Measurements from ENCODE around the gene DST.

The DST gene

DNA sequence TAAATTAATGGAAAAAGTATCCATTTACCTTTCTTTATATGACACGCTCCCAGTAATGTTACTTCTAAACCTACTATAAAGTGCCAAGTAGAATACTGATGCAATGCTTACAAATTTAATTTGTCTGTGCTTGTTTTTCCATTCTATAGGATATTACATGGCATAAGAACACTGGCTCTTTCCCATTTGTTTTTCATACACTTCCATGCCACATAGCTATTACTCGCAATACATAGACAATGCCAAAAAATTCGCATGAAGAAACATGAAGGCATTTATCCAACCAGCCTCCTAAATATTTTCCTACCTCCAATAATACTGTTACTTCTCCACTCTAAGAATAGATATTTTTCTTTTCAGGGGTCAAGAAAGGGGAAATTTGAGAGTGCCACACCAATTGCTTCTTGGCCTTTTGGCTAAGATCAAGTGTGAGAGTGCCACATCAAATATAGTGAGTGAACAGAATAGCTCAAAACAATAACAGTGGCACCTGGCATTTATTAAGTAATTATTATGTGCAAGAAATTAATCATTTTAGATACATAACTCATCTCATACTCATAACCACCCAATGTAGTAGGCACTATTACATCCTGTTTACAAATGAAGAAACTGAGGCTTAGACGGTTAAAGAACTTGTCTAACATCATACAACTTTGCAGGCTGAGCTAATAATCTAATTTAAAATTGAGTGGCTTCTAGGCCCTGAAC lies 845 bp upstream of the DST start:
- Histone ChIP-seq H3K9me2 (replicated peaks; ENCODE audit: control insufficient read depth, low read length) (no peaks in the 10 kb centered on the region), H3F3A (ENCODE audit: control insufficient read depth, insufficient read depth) (no peaks in the 10 kb centered on the region), H3K79me2 (ENCODE audit: control insufficient read depth, low read length) (no peaks in the 10 kb centered on the region), H3K4me3 (ENCODE audit: low read length) (no peak overlapping the region), H4K20me1 (ENCODE audit: control insufficient read depth, insufficient read depth, low read depth, low read length) (no peaks in the 10 kb centered on the region), H3K27me3 (ENCODE audit: control insufficient read depth, low read length) (no peaks in the 10 kb centered on the region), H3K4me1 (ENCODE audit: control insufficient read depth, low read length) (no peaks in the 10 kb centered on the region), H3K4me2 (ENCODE audit: low read length) (no peak overlapping the region), H3K9me3 (ENCODE audit: control insufficient read depth, insufficient read depth, low read length) (no peaks in the 10 kb centered on the region), H3K36me3 (ENCODE audit: control insufficient read depth, low read length) (0 out of 2 replicates have a peak, but pooled peaks cover 6% of the 10 kb centered on the region), H3K27ac (ENCODE audit: low read depth, low read length) (no peak overlapping the region)
- no peak for TF ChIP-seq EZH2phosphoT487 (IDR thresholded peaks at IDR 0.05; ENCODE audit: borderline replicate concordance, low read length)
- TF ChIP-seq CTCF (IDR thresholded peaks at IDR 0.05; ENCODE audit: low read depth, low read length, poor library complexity, severe bottlenecking), result no peak

GRCh38 chr6:56640374-56640773 lies 2.3 kb downstream of the DST start:
- Histone ChIP-seq H3K9me3 (ENCODE audit: control insufficient read depth, insufficient read depth, low read length) (no peaks in the 10 kb centered on the region), H3K27ac (ENCODE audit: low read depth, low read length) (no peak overlapping the region), H3K36me3 (ENCODE audit: control insufficient read depth, low read length) (0 out of 2 replicates have a peak, but pooled peaks cover 5% of the 10 kb centered on the region), H4K20me1 (ENCODE audit: control insufficient read depth, insufficient read depth, low read depth, low read length) (no peaks in the 10 kb centered on the region), H3K9me2 (replicated peaks; ENCODE audit: control insufficient read depth, low read length) (no peaks in the 10 kb centered on the region), H3K4me1 (ENCODE audit: control insufficient read depth, low read length) (no peaks in the 10 kb centered on the region), H3K27me3 (ENCODE audit: control insufficient read depth, low read length) (no peaks in the 10 kb centered on the region), H3K4me2 (ENCODE audit: low read length) (no peak overlapping the region), H3K4me3 (ENCODE audit: low read length) (no peak overlapping the region), H3K79me2 (ENCODE audit: control insufficient read depth, low read length) (no peaks in the 10 kb centered on the region), H3F3A (ENCODE audit: control insufficient read depth, insufficient read depth) (no peaks in the 10 kb centered on the region)
- TF ChIP-seq EZH2phosphoT487 (IDR thresholded peaks at IDR 0.05; ENCODE audit: borderline replicate concordance, low read length), result no peak
- TF ChIP-seq CTCF (IDR thresholded peaks at IDR 0.05; ENCODE audit: low read depth, low read length, poor library complexity, severe bottlenecking), result no peak

- TF ChIP-seq EZH2phosphoT487 (IDR thresholded peaks at IDR 0.05; ENCODE audit: borderline replicate concordance, low read length), result no peak
- TF ChIP-seq CTCF (IDR thresholded peaks at IDR 0.05; ENCODE audit: low read depth, low read length, poor library complexity, severe bottlenecking), result no peak
- H3K27me3 ChIP-seq (ENCODE audit: control insufficient read depth, low read length), result no peaks in the 10 kb centered on the region
- H3K9me2 ChIP-seq (replicated peaks; ENCODE audit: control insufficient read depth, low read length), result no peaks in the 10 kb centered on the region
- no peak overlapping the region for H3K27ac ChIP-seq (ENCODE audit: low read depth, low read length)
- H4K20me1 ChIP-seq (ENCODE audit: control insufficient read depth, insufficient read depth, low read depth, low read length), result no peaks in the 10 kb centered on the region
- H3K4me3 ChIP-seq (ENCODE audit: low read length), result no peak overlapping the region
- no peaks in the 10 kb centered on the region for H3F3A ChIP-seq (ENCODE audit: control insufficient read depth, insufficient read depth)
- no peaks in the 10 kb centered on the region for H3K79me2 ChIP-seq (ENCODE audit: control insufficient read depth, low read length)
- H3K9me3 ChIP-seq (ENCODE audit: control insufficient read depth, insufficient read depth, low read length), result no peaks in the 10 kb centered on the region
- H3K36me3 ChIP-seq (ENCODE audit: control insufficient read depth, low read length), result peaks cover 10% of the 10 kb centered on the region; the same call in 1 of the 2 replicates
- no peak overlapping the region for H3K4me2 ChIP-seq (ENCODE audit: low read length)
- H3K4me1 ChIP-seq (ENCODE audit: control insufficient read depth, low read length), result no peaks in the 10 kb centered on the region
These were observed 3.9 kb downstream of the DST start for GRCh38 chr6:56638760-56639159.

Measured in DOHH2 (cell line).